ENCODE data around the gene LARGE1.

LARGE1 gene

GRCh38 chr22:33337524-33337923, 582.8 kb downstream of the LARGE1 start:
- DNase-seq: no peak

- DNase-seq: no peak
These were observed 584.5 kb downstream of the LARGE1 start for GRCh38 chr22:33335611-33336279.

GRCh38 chr22:33332538-33332937, 587.7 kb downstream of the LARGE1 start:
- DNase-seq: no peak

- no peak for DNase-seq
These were observed 589.3 kb downstream of the LARGE1 start for GRCh38 chr22:33331017-33331416.

GRCh38 chr22:33330534-33330933, 589.7 kb downstream of the LARGE1 start:
- no peak for DNase-seq

- no peak for DNase-seq
These were observed 590.9 kb downstream of the LARGE1 start for GRCh38 chr22:33329398-33329797.

- DNase-seq: no peak
These were observed 591.4 kb downstream of the LARGE1 start for GRCh38 chr22:33328789-33329296.

GRCh38 chr22:33327348-33327860, 592.9 kb downstream of the LARGE1 start:
- DNase-seq: no peak

- no peak for DNase-seq
These were observed 593.6 kb downstream of the LARGE1 start for GRCh38 chr22:33326540-33327295.

- DNase-seq: no peak
These were observed 594.9 kb downstream of the LARGE1 start for GRCh38 chr22:33325232-33326004.

GRCh38 chr22:33324228-33324627, 596.0 kb downstream of the LARGE1 start:
- no peak for DNase-seq

GRCh38 chr22:33321466-33321865, 598.8 kb downstream of the LARGE1 start:
- no peak for DNase-seq

- DNase-seq: no peak
These were observed 604.3 kb downstream of the LARGE1 start for GRCh38 chr22:33315954-33316353.

GRCh38 chr22:33315117-33315516, 605.2 kb downstream of the LARGE1 start:
- DNase-seq: no peak

- DNase-seq: no peak
These were observed 606.0 kb downstream of the LARGE1 start for GRCh38 chr22:33314316-33314715.

- no peak for DNase-seq
These were observed 617.2 kb downstream of the LARGE1 start for GRCh38 chr22:33303099-33303498.

GRCh38 chr22:33302549-33302948, 617.7 kb downstream of the LARGE1 start:
- no peak for DNase-seq

GRCh38 chr22:33302049-33302545, 618.2 kb downstream of the LARGE1 start:
- DNase-seq: peak; percentile 75

GRCh38 chr22:33300165-33300564, 620.1 kb downstream of the LARGE1 start:
- DNase-seq: no peak

- no peak for DNase-seq
These were observed 620.9 kb downstream of the LARGE1 start for GRCh38 chr22:33299245-33299956.

GRCh38 chr22:33296941-33297340, 623.3 kb downstream of the LARGE1 start:
- no peak for DNase-seq

GRCh38 chr22:33288078-33288477, 632.2 kb downstream of the LARGE1 start:
- DNase-seq: no peak

All from activated effector memory CD4-positive, alpha-beta T cell treated with anti-CD3 and anti-CD28 coated beads, Interleukin-2, amount 50 U/mL, for 16 hours (primary cell).